GM12878 (cell line): ENCODE measurements around the gene GATA2.

ENCODE experiments used
- BACH1 ChIP-seq: fragments of 450-650 bp; IDR thresholded peaks from 2 replicates; pipeline ENCODE4 v1.6.1; 2017; ENCODE audit warnings: mild to moderate bottlenecking, borderline replicate concordance
- CBX5 ChIP-seq: sonication (generic); IDR thresholded peaks from 2 replicates; pipeline ENCODE4 v1.6.1; 2016; ENCODE audit warnings: low read depth, moderate library complexity, mild to moderate bottlenecking, inconsistent platforms
- EP300 ChIP-seq, 2 experiments: fragments of 150-350 bp in 1 of 2; IDR thresholded peaks; 2 replicates each; pipeline ENCODE4 v1.6.1; 2011 to 2012; ENCODE audit warnings: low read depth in 2 of 2, low read length in 2 of 2, borderline replicate concordance in 1 of 2, improper control_type of control experiment in 1 of 2, inconsistent platforms in 1 of 2; ENCODE audit not compliant: control insufficient read depth in 1 of 2
- FOXM1 ChIP-seq: IDR thresholded peaks from 2 replicates; pipeline ENCODE4 v1.6.1; 2012; ENCODE audit warnings: low read depth, mild to moderate bottlenecking, inconsistent platforms, low read length, moderate library complexity
- MLLT1 ChIP-seq: fragments of 450-650 bp; IDR thresholded peaks from 2 replicates; pipeline ENCODE4 v1.6.1; 2016; ENCODE audit warnings: mild to moderate bottlenecking
- POLR2AphosphoS5 ChIP-seq: IDR thresholded peaks from 2 replicates; pipeline ENCODE4 v1.6.1; 2011; ENCODE audit warnings: mild to moderate bottlenecking, low read length, inconsistent platforms
- TF ChIP-seq, protein P1 (sequence below), 3 experiments: IDR thresholded peaks in 2 of 3; conservative IDR thresholded peaks in 1 of 3; 2 replicates each; pipeline ENCODE4 v1.5.1; 2011; ENCODE audit warnings: low read depth in 3 of 3, low read length in 3 of 3, mild to moderate bottlenecking in 3 of 3, control low read depth in 2 of 3, moderate library complexity in 2 of 3, inconsistent platforms in 1 of 3, mixed read lengths in 1 of 3; ENCODE audit not compliant: control insufficient read depth in 2 of 3, insufficient read depth in 1 of 3; ENCODE audit errors: extremely low read depth in 1 of 3

DNA sequence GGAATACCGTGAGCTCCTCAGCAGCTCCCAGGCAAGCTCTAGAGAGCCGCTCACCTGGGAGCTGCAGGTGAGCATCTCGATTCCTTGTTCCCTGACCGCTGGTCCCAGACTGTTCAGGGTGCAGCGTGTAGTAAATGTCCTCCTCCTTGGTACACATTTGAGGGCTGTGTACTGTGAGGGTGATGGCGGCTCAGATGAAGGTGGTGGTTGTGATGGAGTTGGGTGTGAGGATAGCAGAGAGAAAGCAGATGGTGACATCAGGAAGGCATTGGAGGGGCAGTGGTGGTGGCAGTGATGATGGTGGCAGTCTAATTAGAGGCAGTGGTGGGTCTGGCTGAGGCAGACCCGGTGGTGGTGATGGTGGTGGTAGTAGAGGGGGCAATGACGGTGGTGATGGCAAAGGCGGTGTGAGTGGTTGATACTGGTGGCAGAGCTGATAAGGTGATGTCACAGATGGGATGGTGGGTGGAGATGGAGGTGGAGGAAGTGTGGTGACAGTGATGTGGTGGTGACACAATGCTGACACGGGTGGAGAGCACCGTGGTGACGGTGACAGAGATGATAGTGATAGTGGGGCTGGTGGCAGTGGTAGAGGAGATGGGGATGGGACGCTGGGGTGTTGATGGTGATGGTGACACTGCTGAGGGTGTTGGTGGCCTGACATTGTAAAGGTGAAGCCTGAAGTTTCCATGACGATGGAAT, 26.0 kb downstream of the GATA2 start, which contains the start of gene DNAJB8:
- no peak for TF ChIP-seq CBX5
- no peak for TF ChIP-seq FOXM1
- TF ChIP-seq, protein P1, sequence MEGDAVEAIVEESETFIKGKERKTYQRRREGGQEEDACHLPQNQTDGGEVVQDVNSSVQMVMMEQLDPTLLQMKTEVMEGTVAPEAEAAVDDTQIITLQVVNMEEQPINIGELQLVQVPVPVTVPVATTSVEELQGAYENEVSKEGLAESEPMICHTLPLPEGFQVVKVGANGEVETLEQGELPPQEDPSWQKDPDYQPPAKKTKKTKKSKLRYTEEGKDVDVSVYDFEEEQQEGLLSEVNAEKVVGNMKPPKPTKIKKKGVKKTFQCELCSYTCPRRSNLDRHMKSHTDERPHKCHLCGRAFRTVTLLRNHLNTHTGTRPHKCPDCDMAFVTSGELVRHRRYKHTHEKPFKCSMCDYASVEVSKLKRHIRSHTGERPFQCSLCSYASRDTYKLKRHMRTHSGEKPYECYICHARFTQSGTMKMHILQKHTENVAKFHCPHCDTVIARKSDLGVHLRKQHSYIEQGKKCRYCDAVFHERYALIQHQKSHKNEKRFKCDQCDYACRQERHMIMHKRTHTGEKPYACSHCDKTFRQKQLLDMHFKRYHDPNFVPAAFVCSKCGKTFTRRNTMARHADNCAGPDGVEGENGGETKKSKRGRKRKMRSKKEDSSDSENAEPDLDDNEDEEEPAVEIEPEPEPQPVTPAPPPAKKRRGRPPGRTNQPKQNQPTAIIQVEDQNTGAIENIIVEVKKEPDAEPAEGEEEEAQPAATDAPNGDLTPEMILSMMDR (IDR thresholded peaks at IDR 0.05 in 2 of 3, conservative IDR thresholded peaks at IDR 0.05 in 1 of 3; ENCODE audit: control insufficient read depth in 2 of 3, extremely low read depth in 1 of 3, insufficient read depth in 1 of 3, low read depth in 3 of 3, low read length in 3 of 3): no peak
- no peak for TF ChIP-seq EP300 (IDR thresholded peaks at IDR 0.05; ENCODE audit: borderline replicate concordance in 1 of 2, control insufficient read depth in 1 of 2, low read depth in 2 of 2, low read length in 2 of 2)
- no peak for TF ChIP-seq POLR2AphosphoS5
- TF ChIP-seq BACH1: no peak
- TF ChIP-seq MLLT1: no peak
